Ammon's horn (tissue), 1 donor: ENCODE measurements around the gene MMP24.

Experiments used
- DNase-seq: peaks from one replicate; pipeline ENCODE4 v3.0.0-alpha.2; 2016; ENCODE audit warnings: low spot score

The MMP24 gene

DNA sequence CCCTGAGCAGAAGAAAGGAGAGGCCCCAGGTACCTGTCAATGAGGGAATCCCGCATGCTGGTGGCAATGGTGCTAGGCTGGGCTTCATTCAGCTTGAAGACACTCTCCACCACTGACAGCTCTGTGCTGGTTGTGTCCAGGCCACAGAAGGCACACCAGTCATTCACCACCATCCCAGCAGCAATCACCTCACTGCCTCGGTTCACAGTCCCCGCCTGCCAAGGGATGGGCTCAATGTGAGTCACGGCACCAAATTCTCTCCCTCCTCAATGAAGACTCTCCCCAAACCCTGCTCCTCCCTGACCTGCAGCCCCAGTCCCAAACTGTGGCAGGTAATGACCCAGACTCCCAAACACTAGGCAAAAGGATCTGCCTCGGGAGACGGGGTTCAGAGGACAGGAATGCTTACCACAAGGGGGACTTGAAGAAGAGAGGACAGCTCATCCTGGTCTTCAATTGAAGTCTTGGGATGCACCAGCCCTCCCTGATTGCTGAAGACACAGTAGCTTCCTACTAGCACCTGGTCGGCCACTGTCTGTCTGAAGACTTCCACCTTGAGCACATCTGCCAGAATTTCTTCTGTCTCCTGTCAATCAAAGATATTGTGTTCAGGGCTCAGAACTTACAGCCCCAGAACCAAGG, 53.2 kb downstream of the MMP24 start:
- no peak for DNase-seq

GRCh38 chr20:35280523-35280922, 54.0 kb downstream of the MMP24 start:
- no peak for DNase-seq

- no peak for DNase-seq
These were observed 55.1 kb downstream of the MMP24 start for GRCh38 chr20:35281506-35282101.

GRCh38 chr20:35283441-35284266, 57.2 kb downstream of the MMP24 start:
- DNase-seq = no peak

DNA sequence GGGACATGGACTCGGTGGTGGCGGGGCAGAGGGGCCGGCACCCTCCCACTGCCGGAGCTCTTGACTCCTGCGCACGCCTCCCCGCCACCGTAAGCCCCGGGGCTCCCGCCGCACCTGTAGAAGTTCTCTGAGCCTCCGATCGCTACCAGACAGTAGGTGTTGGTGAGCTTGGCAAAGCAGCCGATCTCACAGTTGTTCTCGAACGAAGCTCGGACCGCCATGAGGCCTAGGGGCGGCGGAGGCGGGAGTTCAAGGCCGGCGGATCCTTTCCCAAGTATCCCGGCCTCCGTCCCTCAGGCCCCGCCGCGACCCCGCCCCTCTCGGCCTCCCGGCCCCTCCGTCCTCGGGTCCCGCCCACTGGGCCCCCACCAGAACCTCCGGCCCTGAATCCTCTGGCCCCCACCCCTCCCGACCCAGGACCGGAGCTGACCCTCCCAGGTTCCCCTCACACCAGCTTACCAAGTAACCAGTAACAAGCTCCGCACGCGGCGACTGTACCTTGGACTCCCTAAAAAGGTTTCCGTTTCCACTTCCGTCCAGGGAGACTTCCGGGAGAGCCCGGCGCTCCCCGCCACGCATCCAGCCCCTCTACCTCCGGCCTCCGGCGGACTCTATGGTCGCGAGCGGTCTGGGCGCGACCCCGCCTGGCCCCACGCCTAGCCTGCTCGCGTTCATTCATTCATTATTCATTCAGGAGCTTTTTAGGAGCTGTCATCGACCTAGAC, 57.9 kb downstream of the MMP24 start, which contains the start of gene EIF6:
Gene EIF6, minus strand, starts transcription at position 506 of the 725 bp plus-strand sequence. Its CDS starts 285 bp downstream, at position 221.
- DNase-seq = peak; percentile 81

DNA sequence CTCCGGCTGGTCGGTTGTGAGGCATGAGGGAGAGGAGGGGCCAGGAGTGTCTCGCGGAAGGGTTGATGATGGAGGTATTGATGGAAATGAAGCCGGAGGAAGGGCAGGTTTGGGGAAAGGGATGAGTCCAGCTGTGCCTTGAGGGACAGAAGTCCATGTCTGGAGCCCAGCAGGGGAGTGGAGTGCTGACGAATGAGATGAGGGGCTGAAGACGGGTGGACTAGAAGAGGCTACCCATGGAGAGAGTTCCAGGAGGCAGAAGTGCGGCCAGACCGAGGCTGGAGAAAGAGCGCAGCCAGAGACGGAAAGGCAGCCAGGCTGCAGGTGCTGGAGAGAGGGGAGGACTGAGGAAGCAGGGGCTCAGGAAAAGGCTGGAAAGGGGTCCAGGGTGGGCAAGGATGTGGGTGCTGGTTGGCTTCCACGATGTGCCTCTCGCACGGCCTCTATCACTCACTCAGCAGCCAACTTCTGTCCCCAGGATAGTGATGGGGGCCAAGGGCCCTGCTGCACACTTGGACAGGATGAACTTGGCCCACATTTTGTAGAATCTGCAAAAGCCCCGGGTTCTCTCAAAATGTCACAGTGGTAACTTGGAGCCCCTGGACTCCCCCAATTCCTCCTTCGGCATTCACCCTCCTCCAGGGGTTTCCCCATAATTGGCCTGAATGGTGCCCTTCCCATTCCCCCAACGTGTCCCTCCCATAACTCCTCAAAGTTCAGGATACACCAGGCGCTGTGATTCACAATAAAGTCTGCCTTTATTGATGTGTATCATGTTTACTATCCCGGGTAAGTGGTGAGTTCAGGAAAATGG, 58.7 kb downstream of the MMP24 start:
- DNase-seq = no peak

DNA sequence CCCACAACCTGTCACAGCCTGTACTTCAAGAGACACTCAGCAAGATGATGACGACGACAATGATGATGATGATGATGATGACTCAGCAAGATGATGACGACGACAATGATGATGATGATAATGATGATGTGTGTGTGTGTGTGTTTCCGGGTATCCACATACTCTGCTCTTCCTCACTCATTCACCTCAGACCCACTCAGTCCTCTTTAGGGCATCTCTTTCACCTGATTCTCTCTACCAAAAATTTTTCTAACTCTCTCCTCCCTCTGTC, 59.3 kb downstream of the MMP24 start:
- DNase-seq = no peak

DNA sequence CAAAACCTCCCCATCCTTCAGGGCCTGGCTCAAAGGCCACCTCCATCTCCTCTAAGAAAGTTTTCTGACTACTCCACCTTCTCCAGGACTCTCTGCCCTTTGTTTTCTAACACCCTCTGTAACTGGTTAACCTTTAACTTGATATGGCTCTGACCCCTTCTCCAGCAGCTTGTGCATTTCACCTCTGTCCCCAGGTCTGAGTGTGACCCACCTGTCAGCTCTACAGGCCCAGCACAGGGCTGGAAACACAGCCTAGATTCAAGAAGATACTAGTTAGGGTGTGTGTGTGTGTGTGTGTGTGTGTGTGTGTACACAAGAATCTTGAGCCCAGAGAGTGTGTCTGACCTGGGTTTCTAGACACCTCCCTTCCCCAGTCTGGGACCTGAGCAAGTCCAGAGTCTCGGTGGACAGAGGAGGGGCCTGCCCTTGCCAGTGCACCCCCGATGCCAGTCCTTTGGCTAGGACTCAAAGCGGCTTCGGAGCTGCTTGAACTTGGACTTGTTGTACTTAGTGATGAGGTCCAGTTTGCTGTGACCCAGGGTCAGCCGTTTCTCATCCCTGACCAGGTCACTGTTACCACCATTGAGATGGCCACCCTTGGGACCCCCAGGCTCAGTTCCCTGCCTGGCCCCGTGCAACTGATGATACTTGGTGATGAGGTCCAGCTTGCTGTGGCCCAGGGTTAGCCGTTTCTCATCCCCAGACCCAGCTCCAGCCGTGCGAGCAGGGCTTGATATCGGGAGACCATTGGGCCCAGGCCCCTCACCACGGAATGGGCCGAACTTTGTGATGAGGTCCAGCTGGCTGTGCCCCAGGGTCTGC, 59.8 kb downstream of the MMP24 start:
- no peak for DNase-seq

DNA sequence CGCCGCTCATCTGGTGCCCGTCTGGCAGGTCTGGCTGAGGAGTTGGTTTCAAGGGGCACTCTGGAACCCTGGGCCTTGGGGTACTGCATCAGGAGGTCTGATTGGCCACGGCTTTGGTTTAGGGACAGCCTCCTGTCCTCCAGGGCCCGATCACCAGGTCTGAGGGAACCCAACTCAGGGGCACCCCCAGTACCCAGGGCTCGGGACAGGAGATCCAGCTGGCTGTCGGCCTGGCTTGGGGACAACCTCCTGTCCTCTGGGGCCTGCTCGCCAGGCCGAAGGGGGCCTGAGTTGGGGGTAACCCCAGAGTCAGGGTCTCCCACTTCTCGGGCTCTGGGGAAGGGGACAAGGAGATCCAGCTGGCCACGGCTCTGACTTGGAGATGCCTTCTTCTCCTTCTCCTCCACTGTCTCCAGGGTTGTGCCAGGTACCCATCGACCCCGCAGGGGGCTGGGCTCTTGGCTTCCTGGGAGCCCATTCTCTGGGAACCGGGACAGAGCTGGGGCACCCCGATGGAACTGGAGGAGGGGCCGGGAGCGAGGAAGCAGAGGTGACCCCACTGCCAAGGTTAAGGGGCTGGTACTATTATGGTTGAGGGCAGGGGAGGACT, 60.5 kb downstream of the MMP24 start:
- no peak for DNase-seq

DNA sequence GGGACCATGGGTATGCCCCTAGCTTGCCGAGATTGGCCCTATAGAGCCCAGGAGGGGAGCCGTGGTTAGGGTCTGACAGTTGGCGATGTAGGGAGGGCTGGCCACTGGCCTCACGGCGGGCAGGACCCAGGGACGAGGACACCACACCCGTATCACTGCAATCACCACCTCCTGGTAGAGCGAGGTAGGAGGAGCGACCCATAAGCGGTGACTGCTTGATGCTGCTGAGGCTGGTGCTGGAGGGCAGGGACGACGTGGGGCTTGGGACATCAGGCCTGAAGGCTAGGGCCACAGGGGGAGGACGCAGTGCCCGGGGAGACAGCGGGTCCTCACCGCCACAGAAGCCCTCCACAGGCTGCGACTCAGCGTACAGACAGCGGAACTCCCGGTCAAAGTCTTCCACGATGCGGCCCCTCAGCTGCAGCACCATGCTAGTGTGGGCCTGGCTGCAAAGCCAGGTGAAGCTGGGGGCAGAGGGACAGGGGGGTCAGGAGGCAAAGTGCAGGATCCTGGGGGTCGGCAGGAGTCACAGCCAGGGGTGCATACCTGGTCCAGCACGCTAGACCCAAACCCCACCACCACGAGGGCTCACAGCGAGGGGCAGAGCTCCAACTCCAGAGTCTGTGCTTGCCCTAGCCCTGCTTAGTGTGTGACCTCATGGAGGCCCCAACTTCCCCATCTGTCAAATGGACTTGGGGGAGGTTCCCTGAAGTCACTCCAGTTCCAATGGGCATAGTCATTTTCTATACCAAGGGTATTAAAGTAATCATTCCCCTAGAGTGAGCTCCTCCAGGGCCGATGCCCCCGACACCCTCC, 61.2 kb downstream of the MMP24 start:
- DNase-seq = no peak

DNA sequence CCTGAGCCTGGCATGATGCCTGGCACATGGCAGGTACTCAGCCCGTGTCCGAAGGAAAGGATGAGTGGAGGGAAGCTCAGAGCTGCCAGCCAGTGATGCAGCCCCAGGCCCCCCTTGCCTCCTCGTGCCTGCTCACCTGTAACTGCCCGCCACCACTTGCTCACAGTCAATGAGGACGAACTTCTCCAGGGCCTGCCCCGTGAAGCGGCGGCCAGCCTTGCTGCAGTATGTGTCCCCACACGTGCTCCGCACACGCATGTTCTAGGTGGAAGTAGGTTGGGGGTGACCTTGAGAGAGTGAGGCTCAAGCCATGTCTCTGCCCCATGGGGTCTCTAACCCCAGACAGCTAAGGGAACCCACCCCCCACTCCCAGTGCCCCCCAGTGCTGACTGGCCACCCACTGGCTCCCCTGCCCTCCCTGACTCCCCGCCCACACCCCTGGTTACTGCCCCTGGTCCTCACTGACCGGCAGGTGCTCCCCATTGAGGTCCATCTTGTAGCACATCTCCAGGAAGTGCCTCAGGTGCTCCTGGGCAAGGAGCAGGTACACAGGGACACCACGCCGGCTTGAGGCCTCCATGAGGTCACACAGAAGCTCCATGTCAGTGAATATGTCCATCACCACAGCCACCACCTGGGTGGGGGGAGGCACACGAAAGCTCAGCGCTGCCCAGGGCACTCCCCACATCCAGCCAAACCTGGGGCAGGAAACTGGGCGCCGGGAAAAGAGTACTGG, 62.0 kb downstream of the MMP24 start:
- no peak for DNase-seq

- DNase-seq = no peak
These were observed 63.8 kb downstream of the MMP24 start for GRCh38 chr20:35290186-35290886.

GRCh38 chr20:35290887-35291417, 64.5 kb downstream of the MMP24 start:
- no peak for DNase-seq

DNA sequence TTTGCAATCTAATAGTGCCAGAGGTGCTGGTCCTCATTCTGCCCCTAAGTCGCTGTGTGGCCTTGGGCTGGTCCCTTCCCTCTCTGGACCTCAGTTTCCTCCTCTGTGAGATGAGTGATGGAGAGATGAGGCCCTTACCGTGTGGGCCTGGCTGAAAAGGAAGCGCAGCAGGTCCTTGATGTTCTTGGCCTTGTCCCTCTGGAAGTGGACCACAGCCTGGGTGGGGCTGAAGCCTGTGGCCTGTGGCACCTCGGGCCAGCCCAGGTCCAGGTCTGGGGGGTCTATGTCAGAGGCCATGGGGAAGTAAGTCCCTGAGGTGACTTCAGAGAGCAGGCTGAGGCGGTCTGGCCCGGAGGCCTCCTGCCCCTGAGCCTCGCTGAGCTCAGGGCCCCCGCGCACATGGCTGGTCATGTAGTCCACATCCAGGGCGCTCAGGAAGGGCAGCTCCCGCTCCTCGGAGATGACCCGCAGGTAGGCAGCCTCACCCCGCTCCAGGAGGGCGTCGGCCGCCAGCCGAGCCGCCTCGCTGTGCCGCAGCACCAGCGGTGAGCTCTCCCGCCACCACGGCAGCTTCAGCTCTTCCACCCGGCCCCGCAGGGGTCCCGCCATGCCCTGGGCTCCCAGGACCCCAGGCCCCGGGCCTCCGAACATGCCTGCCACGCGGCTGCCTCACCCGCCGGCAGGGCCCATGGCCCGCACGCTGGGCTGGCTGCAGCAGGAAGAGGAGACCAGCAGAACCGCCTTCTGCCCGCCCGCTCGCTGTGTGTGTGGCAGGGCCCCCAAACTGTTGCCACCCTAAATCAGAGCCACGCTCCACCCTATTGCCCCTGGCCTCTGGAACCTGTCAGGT, 65.4 kb downstream of the MMP24 start, which contains the start of gene FAM83C:
Gene FAM83C, minus strand, starts transcription at position 772 of the 850 bp plus-strand sequence. Its CDS starts 121 bp downstream, at position 651.
- DNase-seq = no peak

GRCh38 chr20:35292504-35293285, 66.2 kb downstream of the MMP24 start:
- DNase-seq = no peak
